OCI-M2 (cell line): ENCODE data around the gene ATE1.

ENCODE experiments used
- DNase-seq: peaks from one replicate; lab custom pipeline; 2025; ENCODE audit not compliant: unreplicated experiment; lab: John Stamatoyannopoulos, UW

The ATE1 gene

GRCh38 chr10:121879476-121879875 lies 48.4 kb downstream of the ATE1 start:
- DNase-seq, result no peak

- no peak for DNase-seq
Measured at GRCh38 chr10:121873236-121873635, 54.6 kb downstream of the ATE1 start.

GRCh38 chr10:121870413-121870812 lies 57.4 kb downstream of the ATE1 start:
- no peak for DNase-seq

GRCh38 chr10:121865554-121865953 lies 62.3 kb downstream of the ATE1 start:
- no peak for DNase-seq

- no peak for DNase-seq
Measured at GRCh38 chr10:121864653-121865052, 63.2 kb downstream of the ATE1 start.

- no peak for DNase-seq
Measured at GRCh38 chr10:121864168-121864567, 63.7 kb downstream of the ATE1 start.

- no peak for DNase-seq
Measured at GRCh38 chr10:121862649-121863048, 65.2 kb downstream of the ATE1 start.

- DNase-seq, result no peak
Measured at GRCh38 chr10:121862042-121862441, 65.8 kb downstream of the ATE1 start.

GRCh38 chr10:121860810-121861209 lies 67.0 kb downstream of the ATE1 start:
- DNase-seq, result no peak

- DNase-seq, result no peak
Measured at GRCh38 chr10:121854809-121855445, 72.9 kb downstream of the ATE1 start.

GRCh38 chr10:121853950-121854349 lies 73.9 kb downstream of the ATE1 start:
- DNase-seq, result no peak

- no peak for DNase-seq
Measured at GRCh38 chr10:121851786-121852185, 76.0 kb downstream of the ATE1 start.

- DNase-seq, result no peak
Measured at GRCh38 chr10:121848082-121848481, 79.7 kb downstream of the ATE1 start.

- no peak for DNase-seq
Measured at GRCh38 chr10:121846555-121846954, 81.3 kb downstream of the ATE1 start.

GRCh38 chr10:121845044-121845784 lies 82.6 kb downstream of the ATE1 start:
- no peak for DNase-seq

GRCh38 chr10:121844537-121844936 lies 83.3 kb downstream of the ATE1 start:
- no peak for DNase-seq

- no peak for DNase-seq
Measured at GRCh38 chr10:121843379-121843778, 84.5 kb downstream of the ATE1 start.

- DNase-seq, result no peak
Measured at GRCh38 chr10:121841862-121842261, 86.0 kb downstream of the ATE1 start.

- DNase-seq, result no peak
Measured at GRCh38 chr10:121838931-121839330, 88.9 kb downstream of the ATE1 start.

GRCh38 chr10:121838149-121838548 lies 89.7 kb downstream of the ATE1 start:
- no peak for DNase-seq

- no peak for DNase-seq
Measured at GRCh38 chr10:121836171-121836570, 91.7 kb downstream of the ATE1 start.

- DNase-seq, result no peak
Measured at GRCh38 chr10:121835376-121835775, 92.5 kb downstream of the ATE1 start.

GRCh38 chr10:121834757-121835156 lies 93.1 kb downstream of the ATE1 start:
- no peak for DNase-seq
